ENCODE data around the gene ACVR2B.

Gene ACVR2B

DNA sequence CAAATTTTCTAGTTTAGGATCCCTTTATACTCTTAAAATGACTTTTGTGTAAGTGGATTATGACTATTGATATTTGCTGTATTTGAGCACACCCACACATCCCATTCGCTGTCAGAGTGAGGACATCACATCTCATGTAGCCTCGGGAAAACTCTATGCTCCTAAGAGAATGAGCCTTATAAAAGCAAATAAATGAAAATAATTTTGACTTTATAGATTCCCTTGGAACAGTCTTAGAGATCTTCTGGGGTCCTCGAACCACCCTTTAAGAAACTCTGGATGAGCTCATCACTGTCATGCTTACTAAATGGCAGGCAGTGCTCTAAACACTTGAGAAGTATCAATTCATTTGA lies 26.4 kb downstream of the ACVR2B start:
- in situ Hi-C loops (cut with HindIII; ENCODE audit: low sequenced_read_pairs) = no loop called here

DNA sequence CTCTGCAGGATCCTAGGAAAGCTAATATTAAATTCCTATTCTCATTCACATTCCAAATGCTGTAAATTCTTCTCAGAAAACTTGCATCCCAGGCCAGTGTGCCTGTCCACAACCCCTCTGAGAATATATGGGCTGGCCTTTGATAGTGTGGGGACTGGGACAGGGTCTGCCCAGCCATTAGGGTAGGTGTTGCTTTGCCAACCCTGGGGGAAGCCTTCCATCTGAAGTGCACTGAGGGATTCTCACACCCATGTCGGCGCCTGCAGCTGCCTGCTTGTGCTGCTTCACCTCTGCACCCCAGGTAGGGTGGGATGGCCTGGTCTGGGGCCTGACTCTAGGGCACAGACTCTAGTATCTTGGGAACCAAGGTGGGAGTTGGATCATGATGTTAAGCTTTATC lies 27.2 kb downstream of the ACVR2B start:
- in situ Hi-C loops (cut with HindIII; ENCODE audit: low sequenced_read_pairs) = no loop called here

DNA sequence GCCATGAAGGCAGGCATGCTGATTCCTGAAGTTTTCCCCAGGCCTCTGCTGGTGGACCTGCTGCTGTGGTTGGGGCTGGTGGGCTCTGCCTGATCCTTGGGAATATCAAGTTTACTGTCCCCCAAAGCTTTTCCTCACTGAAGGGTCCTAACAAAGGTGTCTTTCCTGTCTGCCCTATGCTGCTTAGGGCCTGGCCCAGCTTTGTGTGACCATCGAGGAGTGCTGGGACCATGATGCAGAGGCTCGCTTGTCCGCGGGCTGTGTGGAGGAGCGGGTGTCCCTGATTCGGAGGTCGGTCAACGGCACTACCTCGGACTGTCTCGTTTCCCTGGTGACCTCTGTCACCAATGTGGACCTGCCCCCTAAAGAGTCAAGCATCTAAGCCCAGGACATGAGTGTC lies 29.3 kb downstream of the ACVR2B start:
- in situ Hi-C loops (cut with HindIII; ENCODE audit: low sequenced_read_pairs) = no loop called here

DNA sequence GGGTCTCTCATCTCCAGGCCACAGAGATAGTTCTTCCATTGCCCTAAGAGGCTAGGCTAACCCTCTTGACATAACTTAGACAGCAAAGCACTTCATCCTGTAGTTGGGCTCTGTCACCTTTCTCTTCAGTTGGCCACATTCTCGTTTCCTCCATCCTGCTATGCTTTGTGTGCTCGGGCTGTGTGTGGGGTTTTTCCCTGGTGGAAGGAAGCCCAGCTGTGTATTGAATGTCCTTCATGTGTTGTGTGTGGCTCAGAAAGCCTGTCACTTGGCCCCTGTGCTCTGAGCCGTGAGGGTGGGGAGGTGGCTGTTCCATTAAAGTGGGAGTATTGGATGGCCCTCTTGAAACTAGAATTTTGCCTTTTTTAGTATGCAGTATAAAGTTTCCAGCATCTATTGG lies 33.6 kb downstream of the ACVR2B start:
- in situ Hi-C loops (cut with HindIII; ENCODE audit: low sequenced_read_pairs) = no loop called here

DNA sequence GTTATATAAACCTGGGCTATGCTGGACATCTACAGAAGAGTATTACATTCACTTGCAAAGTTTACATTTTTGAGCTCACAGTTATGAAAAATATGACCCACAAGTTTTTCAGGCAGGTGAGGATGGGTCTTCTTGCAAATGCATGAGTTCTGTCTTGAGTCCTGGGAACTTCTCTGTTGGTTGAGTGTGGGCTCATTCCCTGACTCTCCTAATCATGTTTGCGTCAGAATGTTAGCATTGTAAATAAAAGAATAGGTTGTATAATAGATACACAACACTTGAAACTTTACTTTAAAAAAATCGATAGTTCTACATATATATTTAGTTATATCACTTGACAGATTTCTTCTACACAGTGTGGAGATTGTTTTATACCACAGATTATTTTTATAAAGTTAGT lies 35.3 kb downstream of the ACVR2B start:
- in situ Hi-C loops (cut with HindIII; ENCODE audit: low sequenced_read_pairs) = no loop called here

DNA sequence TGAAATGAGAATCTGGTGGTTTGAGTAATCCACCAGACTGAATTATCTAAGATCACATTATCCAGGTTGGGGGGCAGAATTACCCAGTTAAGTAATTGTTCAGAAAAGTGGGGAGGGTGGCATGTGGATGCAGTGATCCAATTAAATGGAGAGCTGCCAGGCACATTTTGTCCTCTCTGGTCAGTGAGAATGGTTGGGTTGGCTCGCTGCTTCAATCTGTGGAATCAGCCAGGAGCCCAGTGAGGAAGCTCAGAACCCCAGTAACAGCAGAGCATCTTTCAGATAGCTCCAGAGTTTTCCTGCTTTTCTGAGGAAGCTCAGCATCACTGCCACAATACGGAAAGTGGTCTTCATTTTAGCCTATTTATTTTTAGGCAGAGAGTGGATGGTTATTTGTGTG lies 36.1 kb downstream of the ACVR2B start:
- in situ Hi-C loops (cut with HindIII; ENCODE audit: low sequenced_read_pairs) = no loop called here

DNA sequence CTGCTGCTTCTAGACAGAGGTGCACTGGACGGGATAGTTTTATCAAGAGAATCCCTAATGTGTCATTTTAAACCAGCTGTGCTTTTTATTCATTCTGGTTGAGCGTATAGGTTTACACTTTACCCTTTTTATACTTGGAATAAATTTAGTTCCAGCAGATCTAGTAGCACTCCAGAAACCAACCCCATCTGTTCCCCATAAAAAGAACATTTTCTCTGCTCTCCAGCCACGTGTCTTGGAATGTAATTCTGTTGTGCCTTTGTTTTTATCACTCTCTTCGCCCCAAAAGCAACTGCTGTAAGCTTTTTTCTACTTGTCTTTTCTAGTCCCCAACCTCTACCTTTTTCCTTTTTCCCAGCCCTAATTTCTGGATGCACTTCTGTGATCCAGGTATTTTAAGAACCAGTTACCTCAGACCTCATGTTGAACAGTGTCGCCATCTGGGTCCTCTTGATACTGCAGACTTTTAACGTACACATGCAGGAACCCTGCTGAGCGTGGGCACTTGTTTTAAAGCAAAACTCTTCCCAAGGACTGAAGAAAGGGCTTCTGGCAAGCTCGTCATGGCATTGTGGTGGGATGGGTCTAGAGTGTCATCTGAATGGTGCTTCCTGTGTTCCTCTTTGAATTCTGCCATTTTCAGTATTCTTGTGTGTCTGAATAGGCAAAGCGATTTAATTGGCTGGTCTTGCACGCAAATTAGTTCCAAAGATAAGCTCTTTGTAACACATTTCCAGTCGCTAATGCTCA lies 36.8 kb downstream of the ACVR2B start:
- in situ Hi-C loops (cut with HindIII; ENCODE audit: low sequenced_read_pairs) = no loop called here

DNA sequence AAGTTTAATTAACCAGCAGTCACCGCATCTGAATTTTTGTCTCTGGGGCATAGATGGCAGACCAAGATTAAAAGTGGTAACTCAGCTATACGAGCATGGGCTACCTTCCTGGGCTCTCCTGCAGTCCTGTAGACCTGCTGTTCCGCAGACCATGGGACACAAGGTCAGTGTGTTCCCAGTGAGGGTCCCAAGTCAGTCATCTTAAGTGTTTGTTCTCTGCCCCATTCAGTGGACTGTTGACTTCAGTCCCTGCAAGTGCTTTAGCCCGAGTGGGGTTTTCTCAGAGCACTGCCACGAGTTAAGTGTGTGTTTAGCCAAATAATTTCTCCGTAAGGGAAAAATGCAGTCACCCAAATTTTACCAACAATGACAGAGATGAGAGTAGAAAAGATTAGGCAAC lies 37.5 kb downstream of the ACVR2B start:
- in situ Hi-C loops (cut with HindIII; ENCODE audit: low sequenced_read_pairs) = no loop called here

DNA sequence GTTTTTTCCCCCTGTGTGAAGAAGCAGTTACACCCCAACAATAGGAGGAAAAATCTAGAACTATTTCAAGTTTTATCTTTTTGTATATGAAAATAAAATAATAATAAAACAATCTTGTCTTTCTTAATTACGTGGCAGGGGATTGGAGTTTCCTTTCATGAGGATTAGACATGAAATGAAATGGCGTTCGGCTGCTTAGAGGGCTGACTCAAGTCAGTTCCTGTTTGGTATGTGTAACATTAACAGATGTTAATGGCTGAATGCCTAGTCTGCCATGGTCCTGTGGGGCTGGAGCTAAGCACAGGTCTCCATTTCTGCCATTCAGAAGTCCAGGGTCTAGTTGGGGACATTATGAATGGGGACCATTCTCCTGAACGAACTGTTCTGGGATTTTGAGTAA lies 39.3 kb downstream of the ACVR2B start:
- in situ Hi-C loops (cut with HindIII; ENCODE audit: low sequenced_read_pairs) = no loop called here

DNA sequence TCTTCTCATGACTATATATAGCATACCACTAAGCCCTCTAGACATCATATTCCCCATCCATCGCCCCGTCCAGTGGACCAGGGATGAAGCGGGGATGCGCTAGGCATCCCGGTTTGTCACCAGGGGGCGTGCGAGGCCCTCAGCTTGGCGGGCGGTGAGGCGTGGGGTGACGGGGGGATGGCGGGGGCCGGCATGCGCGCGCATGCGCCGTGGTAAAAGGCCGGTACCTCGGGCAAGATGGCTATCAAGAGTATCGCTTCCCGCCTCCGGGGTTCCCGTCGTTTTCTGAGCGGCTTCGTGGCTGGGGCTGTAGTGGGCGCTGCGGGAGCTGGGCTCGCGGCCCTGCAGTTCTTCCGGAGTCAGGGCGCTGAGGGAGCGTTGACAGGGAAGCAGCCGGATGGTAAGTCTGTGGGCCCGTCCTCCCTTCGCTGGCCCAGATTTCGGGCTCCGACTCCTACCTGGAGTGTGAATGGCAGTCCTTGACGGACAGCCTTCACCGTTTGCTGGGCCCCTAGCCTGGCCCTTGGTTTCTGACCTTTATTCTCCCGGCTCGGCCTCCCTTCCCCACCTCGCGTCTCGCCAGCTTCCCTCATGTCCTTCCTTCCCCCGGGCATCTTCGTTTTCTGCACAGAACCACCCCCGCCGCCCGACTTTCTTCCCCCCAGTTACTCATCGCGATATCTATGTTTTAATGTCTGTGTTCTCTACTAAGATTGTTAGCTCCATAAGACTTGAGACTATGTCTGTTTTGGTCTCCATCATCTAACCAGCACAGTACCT lies 42.6 kb downstream of the ACVR2B start, which contains the start of gene EXOG:
Gene EXOG, plus strand, starts transcription at position 210 of the 780 bp plus-strand sequence. Its CDS starts 28 bp downstream, at position 238.
- in situ Hi-C loops (cut with HindIII; ENCODE audit: low sequenced_read_pairs) = no loop called here

DNA sequence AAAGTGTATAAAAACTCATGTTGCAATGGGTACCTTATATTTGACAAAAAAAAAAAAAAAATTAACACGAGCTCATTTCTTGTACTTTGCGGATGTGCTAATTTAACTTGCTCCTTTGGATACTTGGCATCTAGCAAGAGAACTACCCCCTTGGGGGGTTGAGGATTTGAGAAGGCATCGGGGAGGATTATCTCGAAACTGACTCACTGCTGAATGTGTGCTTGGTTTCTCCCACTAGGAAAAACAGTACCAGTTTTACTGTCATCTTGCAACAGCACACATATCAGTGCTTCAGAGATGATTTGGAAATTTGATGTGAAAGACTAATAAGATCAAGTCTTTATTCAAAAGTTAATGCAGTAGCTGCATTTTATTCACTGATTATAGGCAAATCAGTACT lies 43.3 kb downstream of the ACVR2B start:
- in situ Hi-C loops (cut with HindIII; ENCODE audit: low sequenced_read_pairs) = no loop called here

DNA sequence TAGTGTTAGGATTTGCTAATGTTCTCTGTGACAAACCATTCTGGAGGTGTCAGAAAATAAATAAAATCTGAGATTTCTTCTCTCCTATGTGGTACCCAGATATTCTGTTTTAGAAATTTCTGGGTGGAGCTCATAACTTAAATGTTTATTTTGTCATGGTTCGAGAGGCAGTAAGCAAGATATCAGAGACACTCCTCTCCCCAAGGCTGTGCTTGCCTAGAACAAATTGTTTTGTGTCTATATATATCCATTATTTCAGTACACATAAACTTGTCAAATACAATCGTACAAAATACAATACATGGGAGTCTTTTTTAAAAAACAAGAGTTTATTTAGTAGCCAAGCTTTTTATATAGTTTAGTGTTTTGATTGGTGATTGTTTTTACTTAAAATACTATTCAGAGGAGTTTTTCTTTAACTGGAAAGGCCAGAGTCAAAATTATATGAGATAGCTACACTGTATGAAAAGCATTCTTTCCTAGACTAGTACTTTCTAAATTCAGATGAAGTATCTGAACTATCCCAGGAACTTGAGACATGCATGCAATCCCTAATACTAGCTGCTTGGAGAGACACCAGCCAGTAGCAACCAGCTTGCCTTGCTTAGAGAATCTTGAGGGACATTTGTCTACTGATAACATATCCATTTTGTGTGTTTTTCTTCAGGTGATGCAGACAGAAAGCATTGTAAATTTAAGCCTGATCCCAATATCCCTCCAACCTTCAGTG lies 47.2 kb downstream of the ACVR2B start:
- in situ Hi-C loops (cut with HindIII; ENCODE audit: low sequenced_read_pairs) = loop anchor here (5.0 kb wide), 1 partner anchor 151 kb away; no protein-coding TSS in a partner anchor

DNA sequence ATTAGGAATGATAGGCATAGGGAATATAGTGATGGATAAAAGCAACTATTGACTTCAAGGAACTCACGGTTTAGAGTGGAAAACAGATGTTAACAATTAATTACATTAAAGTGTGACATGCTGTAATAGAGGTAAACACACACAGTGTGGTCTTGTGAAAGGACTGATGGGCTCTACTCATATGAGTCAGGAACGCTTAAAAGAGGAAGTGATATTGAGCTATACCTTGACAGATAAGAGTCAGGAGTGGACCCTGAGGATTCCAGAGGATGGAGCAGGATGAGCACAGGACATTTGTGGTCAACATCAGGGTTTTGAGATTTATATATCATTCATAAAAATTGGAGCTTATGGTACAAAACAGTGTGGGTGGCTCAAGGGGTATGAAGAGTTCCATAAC lies 53.4 kb downstream of the ACVR2B start:
- in situ Hi-C loops (cut with HindIII; ENCODE audit: low sequenced_read_pairs) = no loop called here

DNA sequence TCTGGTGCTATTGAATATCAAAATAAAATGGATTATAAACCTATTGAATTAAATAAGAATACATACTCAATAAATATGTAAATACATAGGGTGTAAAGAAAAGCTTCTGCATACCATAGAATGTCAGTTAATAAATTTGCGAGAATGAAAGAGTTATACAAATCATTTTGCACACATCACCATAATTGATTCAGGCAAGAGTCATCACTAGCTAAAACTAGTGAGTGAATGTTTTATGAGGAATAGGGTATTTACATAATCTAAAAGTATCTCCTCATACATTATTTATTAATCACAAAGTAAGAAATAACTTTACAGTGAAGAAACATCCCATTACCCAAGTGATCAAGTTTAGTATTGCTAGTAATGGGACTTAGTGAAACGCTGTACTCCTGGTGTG lies 56.0 kb downstream of the ACVR2B start:
- in situ Hi-C loops (cut with HindIII; ENCODE audit: low sequenced_read_pairs) = no loop called here

DNA sequence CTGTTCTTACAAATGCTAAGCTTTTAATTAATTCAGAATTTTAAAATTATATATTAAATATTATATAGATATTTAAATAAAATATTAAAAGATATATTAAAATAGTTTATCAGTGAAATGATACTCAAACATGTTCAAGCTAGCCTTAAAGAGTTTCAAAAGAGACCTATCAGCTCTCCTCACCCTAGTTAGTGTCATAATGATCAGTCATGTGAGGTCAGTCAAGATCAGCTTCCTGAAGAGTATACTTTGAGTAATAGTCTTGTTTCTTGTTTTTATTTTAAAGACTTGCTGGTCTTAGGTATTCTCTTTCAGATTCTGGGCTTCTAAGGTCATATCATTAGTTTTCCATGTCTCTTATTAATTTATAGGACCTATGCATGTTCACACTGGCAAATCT lies 56.9 kb downstream of the ACVR2B start:
- in situ Hi-C loops (cut with HindIII; ENCODE audit: low sequenced_read_pairs) = no loop called here

DNA sequence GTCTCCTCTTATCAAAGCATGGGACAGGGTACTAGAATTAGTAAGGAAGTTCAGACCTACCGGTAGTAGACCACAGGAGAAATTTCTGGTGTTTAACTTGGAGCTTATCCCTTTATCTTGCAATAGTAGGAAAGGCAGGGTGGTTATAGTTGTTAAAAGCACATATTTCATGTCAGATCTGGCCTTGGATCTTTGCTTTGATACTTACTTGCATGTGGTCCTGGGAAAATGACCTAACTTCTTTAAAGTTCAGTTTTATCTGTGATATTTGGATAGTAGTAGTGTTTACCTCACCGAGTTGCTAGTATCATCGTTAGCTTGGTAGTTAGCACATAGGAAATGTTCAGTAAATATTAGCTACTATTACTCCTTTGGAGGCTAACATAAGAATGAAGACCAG lies 57.9 kb downstream of the ACVR2B start:
- in situ Hi-C loops (cut with HindIII; ENCODE audit: low sequenced_read_pairs) = no loop called here

DNA sequence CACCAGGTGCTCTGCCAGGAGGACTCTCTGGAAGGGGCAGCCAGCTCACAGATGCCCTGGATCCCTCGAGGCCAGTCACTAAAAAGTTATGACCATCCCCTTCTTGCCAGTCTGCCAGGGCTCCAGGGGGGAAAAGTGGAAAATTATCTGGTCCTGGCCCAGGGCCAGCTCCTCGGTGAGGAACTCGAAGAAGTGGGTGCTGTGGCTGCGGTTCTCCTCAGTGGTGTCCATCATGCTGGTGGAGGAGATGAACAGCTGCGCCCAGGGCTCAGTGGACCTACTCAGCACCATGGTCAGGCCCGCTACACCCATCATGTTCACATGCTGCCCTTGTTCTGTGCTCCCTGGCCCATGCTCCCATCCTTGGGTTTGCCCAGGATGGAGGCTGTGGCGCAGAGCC lies 61.7 kb downstream of the ACVR2B start:
- in situ Hi-C loops (cut with HindIII; ENCODE audit: low sequenced_read_pairs) = no loop called here

DNA sequence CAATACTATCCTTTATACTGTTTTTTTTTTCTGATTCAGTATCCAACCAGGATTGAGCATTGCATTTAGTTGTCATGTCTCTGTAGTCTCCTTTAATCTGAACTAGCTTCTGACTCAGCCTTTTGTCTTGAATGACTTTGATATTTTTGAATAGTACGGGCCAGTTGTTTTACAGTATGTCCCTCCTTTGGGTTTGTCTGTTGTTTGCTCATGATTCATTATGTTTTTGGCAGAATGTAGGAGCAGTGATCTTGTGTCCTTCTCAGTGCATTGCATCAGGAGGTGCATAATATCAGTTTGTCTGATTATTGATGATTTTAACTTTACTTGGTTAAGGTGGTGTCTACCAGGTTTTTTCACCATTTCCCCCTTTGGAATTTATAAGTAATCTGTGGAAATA lies 63.0 kb downstream of the ACVR2B start:
- in situ Hi-C loops (cut with HindIII; ENCODE audit: low sequenced_read_pairs) = no loop called here

DNA sequence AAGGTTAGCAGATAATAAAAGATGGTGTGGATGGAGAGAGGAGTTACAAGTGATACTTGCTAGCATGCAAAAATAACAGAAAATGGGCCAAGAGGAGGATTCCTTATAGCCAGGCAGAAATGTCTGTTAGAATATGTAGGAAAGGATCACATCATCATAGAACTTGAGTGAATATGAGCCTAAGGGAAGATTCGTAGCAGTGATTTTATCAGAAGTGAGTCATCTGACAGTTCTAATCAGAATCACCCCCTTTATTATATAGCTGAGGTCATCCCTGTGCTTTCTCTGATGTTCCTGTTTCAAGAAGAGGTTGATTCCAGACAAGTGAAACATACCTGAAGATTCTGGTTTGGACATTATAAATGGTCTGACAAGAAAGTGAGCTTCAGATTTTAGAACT lies 65.3 kb downstream of the ACVR2B start:
- in situ Hi-C loops (cut with HindIII; ENCODE audit: low sequenced_read_pairs) = no loop called here

DNA sequence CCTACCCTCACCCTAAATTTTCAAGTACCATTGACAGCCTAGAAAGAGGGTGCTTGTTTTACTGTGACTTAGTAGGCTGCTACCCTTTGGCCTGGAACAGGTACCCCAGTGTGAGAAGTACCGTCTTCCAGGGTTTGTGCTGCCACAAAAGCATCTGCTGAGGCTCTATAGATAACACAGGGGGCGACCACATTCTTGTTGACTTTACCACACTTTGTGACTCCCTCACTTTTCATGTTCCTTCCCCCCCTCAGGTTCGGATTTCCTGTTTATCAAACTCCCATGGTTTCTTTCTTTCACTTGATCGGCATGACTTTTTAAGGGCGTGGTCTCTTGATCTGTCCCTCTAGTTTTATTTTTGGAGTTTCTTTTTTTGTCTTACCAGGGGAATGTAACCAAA lies 66.0 kb downstream of the ACVR2B start:
- in situ Hi-C loops (cut with HindIII; ENCODE audit: low sequenced_read_pairs) = no loop called here

DNA sequence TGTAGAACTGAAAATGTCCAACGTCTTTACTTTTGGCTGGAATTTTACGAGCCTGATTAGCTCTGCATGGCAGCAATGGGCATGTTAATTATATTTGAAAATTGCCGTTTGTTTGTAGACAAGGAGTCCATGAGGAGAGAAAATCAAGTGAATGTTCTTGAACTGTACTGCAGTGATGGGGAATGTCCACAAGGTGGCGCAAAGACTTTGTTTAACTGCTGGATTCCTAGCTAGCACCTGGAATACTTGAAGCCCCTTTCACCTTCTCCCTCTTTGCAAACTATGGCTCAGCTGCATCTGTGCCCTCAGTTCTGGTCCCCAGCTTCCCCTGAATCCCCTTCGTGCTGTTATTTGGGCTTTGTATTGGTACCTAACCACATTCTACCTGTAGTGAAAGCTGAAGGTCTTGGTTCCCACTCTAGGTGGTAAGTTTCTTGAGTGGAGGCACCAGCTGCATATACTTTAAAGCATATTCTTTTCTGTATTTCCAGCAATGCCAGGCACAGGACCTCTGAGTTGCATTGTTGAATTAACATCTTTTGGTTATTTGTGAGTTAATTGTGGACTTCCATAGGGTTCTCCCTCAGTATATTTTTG lies 67.8 kb downstream of the ACVR2B start:
- in situ Hi-C loops (cut with HindIII; ENCODE audit: low sequenced_read_pairs) = no loop called here
